ENCODE results near the gene TTC23L.
A peak's percentile ranks its signal among the peaks of the same experiment; 100 is the strongest.

Gene TTC23L

DNA sequence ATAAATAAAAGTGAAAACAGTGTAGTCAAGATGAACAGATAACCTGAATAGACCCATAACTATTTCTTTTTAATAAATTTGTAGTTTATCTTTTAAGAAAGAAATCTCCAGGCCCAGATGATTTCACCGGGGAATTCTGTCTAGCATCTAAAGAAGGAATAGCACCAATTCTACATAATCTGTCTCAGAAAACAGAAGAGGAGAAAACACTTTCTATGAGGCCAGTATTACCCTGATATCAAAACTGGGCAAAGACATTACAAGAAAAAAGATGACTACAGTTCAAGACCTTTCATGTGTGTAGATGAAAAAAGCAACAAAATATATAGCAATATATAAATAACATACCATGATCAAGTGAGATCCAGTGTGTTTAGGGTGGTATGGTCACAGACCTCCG lies 31.4 kb downstream of the TTC23L start:
- DNase-seq (ENCODE audit: low spot score), result no peak

DNA sequence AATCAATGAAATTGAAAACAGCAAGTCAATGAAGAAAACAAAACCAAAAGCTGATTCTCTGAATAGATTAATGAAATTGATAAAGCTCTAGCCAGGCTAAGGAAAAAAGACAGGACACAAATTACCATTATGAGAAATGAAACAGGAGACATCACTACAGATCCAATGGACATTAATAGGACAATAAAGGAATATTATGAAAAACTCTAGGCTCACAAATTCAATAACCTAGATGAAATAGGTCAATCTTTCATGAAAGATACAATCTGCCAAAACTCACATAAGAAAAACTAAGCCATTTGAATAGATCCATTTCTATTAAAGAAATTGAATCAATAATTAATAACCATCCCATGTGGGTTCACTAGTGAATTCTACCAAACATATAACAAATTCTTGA lies 37.3 kb downstream of the TTC23L start:
- no peak for DNase-seq (ENCODE audit: low spot score)

DNA sequence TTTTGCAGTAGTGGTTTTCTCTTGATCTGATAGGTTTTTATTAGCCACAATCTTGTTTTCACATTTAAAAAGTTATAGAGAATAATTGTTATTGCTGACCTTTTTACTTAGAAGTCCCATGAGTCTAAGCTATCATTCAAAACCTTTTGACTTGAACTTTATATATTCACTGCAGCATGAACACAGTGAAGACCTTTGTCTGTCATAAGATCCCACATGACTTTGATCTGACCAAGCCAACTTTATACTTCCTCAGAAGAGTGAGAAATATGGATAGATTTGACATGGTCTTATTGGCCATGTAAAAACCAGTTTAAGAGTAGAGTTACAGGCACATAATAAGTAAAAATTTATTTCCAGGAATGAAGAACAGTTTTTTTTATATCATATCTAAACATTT lies 42.3 kb downstream of the TTC23L start:
- DNase-seq (ENCODE audit: low spot score), result no peak

DNA sequence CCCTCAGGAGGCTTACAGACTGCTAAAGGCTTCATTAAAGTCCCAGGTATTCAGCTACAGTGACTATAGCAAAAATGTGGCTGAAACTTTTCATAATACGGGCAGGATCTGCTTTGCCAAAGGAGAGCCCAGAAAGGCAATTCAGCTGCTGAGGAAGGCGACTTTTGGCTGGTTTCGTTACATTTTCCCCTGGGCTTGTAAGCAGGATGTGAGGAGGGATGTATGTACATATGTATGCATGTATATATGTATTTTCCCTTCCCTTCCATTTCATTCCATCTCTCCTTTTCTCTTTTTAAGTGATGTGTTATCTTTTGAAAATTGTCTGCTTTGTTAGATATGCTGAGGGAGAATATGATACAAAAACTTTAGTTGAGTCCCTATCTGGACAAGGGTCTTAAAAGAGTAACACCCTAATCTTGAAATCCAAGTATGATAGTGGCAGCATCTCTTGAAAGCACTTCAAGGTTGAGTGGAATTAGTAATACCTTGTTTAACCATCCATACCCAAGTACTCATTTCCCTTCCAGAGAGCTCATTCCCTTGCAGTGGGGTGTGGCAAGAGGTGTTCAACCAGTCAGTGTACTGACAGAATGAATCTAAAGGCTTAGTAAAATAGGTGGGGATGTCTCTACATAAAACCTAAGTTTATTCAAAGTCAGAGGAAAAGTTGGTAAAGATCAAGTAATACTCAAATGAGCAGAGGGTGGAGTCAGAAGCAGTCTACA lies 47.6 kb downstream of the TTC23L start:
- no peak for DNase-seq (ENCODE audit: low spot score)

DNA sequence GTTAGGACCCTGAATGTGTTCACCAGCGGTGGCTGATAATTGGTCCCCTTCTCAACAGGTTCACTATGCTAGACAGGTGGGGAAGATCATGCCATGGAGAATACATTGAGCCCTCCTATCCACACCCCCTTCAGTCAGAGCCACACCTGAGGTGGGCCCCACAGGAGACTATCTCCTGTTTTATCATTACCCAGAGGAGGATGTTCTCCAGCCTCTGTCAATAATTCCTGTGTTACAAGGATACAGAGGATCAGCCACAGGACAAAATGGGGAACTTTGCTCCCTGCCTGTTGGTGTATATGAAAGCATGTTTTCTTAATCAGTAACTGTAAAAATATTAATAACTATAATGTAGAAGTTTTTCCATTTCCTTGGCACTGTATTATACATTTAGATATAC lies 50.4 kb downstream of the TTC23L start:
- DNase-seq (ENCODE audit: low spot score), result no peak

DNA sequence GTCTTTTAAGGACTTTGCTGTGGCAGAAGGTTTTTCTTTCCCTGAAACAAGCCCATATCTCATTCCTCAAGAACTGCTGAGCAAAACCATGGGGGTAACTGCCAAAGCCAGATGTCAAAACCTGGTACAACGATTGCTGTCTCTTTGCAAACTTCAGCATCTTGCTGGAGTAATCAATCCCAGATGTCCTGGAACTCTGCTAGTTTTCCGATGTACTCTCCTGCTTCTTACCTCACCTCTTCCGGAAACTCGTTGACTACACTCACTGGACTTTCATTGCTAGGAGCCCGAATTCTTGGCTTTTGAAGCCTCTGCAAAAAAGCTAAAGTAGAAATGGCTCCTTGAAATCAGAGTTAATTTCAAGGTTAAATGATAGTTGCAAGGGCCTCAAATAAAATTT lies 53.0 kb downstream of the TTC23L start:
- no peak for DNase-seq (ENCODE audit: low spot score)

DNA sequence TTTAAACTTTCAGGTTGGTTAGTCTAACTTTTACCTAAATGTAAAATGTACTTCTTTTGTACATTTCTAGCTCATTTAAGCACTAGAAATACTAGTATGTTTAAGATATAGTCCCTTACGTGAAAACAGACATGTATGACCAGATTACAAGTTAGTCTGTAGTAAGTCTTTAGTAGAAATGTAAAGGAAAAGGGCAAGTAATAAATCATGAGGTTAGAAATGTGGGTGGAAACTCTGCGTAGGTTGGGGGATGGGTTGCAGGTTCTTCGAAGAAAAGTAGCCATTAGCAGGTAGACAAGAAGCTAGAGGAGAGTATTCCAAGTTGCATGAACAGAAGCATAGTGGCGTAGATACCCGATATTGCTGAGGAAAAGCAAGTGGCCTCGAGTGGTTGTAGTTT lies 53.5 kb downstream of the TTC23L start:
- no peak for DNase-seq (ENCODE audit: low spot score)

DNA sequence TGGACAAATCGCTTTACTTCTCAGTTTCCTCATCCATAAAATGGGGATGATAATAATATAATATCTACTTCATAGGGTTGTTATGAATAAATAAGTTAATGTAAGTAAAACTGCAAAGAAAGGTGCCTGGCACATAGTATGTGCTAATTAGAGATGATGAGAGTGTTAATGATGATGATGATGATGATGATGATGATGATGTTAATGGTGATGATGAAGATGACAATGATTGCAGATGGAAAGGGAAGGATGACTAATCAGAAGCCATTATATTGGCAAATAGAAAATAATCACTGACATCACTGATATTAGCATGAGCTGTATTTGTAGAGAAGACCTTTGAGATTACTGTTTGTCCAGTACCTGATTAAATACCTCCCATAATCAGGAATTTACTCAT lies 55.8 kb downstream of the TTC23L start:
- DNase-seq (ENCODE audit: low spot score), result no peak

DNA sequence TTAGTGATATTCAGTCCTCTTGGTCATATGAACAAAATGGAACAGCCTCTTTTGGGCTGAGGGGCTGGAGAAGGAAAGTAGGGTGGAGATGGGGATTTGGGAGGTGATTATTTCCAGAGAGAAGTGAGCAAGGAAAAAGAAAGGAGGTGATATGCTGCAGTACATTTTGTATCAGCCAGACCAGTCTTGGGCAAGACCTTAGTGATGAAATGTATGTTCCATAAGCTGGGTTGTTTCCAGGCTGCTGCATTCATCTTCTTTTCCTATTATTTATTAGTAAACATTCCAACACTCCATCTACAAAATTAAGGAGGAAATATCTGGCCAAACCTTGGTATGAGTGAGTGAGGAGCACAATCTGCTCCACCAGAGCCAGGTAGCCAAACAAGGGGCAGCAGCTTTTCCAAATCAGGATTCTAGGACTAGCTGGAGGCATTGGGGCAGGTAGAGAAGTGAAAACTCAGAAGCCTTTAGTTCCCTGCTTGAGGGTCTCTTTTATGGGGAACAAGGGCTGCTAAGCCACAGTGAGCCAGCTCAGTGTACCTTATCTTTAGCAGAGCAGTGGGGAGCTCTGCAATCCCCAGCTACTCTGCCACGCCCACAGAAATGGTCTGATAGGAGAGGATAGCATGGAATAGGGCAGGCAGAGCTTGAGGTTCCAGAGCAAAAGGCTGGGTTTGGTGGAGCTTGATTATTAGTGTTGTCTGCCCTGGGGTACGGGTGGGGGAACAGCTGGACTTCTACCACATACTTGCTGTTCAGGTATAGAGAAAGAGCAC lies 56.9 kb downstream of the TTC23L start:
- DNase-seq (ENCODE audit: low spot score), result no peak

DNA sequence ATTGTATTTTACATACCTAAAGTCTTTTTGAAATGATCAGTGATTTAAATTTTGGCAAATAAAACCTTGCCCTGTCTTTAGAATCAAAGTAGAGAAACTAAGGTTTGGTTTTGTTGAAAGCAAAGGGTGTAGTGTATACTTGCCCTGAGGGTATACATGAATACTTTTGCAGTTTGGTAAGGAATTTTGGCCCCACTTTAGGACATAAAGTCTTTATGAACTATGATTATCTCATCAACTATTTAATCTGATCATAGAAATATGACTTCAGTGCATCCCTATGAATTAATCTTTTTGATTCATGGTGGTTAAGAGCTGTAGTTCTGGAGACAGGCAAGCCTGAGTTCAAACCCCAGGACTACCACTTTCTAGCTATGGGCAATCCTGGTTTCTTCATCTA lies 58.7 kb downstream of the TTC23L start:
- no peak for DNase-seq (ENCODE audit: low spot score)

DNA sequence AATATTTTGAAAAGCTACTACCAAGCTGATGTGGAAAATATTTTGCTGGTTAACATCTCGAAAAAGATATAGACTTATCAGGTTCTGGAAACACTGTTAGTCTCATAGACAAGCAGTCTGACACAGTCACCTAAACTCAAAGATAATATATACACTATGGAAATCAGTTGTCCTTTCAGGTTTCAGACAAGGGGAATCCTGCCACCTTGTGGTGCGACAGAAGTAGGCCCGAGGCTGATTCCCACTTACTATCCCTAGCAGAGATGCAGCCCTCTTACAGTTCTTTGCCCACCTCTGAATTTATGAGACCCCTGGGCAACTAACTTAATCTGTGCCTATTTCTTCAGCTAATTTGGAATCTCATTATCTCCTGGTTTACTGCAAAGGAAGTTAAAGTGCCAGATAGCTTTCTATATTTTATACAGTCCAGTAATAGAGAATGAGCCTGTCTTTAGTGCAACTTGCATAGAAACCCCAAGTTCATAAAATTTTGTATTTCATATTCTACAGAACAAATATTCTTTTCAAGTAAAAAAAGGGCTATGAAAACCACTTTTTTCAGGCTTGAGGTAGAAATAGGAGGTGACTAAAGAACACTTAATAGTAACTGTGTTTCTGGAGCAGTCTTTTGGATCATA lies 59.4 kb downstream of the TTC23L start:
- peak; percentile 69 for DNase-seq (ENCODE audit: low spot score)

DNA sequence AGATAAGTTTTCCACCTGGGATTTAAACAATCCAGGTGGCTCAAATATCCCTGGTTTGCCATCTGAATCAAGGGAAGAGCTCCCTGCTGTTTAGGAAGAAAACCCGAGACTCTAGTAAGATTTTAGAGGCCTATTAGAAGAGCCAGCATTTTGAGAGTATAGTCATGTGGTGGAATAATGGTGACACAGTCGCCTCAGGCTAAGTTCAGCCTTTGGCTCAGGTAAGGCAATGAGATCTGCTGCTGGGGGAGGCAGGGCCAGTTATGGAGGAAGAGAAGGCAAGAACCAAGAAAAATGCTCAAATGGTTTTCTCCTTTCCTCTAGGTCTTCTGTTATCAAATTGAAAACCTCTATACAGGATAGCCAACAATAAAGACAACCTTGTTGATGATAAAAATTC lies 60.1 kb downstream of the TTC23L start:
- no peak for DNase-seq (ENCODE audit: low spot score)

DNA sequence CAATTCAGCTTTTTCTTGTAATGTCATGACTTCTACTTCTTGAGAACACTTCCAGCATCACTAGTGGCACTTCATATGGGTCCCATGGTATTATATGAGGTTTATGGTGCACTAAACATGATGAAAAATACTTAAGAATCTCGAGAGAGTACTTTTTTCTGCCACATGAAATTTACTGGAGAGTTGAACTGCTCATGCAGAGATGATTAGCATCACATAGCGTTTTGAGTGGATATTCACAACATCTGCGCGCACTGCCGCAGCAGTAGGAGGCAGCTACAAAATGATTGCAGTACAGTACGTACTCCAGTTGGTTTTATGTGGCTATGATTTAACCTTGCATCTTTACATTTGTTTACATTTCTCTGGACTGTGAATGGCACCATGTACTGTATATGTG lies 61.7 kb downstream of the TTC23L start:
- no peak for DNase-seq (ENCODE audit: low spot score)

DNA sequence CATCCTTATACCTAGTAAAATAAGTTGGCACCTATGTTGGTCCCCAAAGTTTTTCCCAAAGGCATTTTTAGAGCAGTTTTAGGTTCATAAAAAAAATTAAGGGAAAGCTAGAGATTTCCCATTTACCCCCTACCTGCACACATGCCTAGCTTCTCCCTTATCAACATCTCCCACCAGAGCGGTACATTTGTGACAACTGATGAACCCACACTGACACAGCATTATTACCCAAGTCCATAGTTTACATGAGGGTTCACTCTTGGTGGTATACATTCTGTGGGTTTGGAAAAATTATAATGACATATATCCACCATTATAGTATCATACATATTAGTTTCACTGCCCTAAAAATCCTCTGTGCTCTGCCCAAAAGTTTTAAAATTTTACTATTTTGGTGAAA lies 64.3 kb downstream of the TTC23L start:
- DNase-seq (ENCODE audit: low spot score), result no peak

DNA sequence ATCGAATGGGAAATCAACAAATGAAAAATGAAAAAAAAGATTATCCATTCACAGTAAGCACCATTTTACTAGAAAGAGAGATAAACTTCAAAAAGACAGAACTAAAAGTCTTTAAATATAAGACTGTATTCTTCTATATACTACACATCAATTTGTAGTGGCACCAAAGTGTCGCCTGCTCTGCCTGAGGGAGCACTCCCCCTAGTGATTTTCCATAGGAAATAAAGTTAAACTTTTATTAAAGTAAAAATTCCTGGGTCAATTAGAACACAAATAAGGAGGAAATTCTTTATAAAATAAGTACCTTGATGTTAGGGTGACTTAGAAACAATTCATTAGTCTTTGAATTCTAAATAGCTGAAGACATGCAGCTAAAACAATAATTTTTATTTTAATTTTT lies 66.6 kb downstream of the TTC23L start:
- peak; percentile 29 for DNase-seq (ENCODE audit: low spot score)

DNA sequence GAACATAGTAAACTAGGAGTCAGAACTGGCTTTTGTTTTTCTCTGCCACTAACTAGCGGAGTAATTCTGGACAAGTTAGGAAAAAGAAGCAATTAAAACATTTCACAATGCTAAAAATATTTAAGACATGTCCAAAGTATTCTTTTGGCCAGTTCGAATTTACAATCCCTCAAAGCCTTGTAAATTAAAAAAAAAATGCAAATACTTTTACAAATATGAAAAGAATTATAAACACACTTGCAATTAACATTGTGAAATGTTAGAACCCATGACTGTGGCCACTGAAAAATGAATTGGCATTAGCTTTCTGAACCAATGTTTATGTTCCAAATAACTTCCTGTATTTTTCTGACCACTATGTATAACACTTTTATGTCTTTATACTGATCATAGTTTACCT lies 74.1 kb downstream of the TTC23L start:
- no peak for DNase-seq (ENCODE audit: low spot score)

DNA sequence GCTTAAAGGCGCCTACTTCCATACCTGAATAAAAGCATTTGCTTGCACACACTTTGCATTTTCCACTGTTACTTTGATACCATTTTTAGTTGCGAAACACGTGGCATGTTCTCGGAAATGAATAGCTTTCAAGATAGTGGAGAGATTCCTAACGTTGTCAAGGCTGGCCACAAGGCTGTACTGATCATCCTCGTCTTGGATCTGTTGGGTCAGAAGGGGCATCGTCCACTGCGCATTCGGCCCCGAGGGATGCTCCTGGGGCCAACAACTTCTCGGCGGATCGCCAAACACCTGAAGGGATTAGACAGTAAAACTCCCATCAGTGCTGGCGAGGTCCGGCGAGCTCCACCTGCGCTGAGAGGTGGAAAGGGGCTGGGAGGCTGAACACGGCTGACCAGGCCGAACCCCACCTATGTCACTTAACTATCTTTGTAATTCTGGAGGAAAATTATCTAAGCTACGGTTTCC lies 75.7 kb downstream of the TTC23L start:
- DNase-seq (ENCODE audit: low spot score), result peak; percentile 26

DNA sequence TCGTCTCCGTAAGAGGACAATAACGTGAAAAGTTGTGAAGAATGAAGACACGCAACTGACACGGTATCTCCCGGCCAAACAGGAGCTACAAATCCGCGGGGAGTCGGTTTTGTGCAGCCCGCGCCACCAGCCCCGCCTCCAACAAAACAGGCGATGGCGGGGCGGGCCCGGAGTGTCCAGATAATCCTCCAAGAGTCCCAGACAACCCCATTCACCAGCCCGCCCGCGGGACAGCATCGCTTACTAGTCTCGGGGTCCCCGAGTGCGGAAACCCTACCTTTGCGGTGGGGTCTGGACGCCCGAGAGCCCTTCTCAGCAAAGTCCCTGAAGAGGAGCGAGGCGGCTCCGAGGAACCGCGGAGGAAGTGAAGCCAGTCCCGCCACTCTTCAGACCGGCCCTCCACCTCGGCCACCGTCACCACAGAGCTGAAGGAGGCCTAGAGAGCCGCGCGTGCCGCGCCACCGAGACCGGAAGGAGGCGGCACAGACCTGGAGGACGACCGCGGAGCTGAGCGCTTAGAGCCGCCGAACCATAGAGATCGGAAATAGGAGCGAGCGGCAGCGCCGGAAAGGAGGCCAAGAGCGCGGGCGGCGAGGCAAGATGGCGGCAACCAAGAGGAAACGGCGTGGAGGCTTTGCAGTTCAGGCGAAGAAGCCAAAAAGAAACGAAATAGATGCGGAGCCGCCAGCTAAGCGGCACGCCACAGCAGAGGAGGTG lies 76.3 kb downstream of the TTC23L start, which contains the start of the genes BRIX1 and RAD1:
Gene BRIX1, plus strand, starts transcription at position 573 of the 717 bp plus-strand sequence. Its CDS starts 28 bp downstream, at position 601.
Gene RAD1, minus strand, starts transcription at position 366 of the 717 bp plus-strand sequence. CDS start 612 bp downstream, outside the sequence.
- peak; percentile 90 for DNase-seq (ENCODE audit: low spot score)

DNA sequence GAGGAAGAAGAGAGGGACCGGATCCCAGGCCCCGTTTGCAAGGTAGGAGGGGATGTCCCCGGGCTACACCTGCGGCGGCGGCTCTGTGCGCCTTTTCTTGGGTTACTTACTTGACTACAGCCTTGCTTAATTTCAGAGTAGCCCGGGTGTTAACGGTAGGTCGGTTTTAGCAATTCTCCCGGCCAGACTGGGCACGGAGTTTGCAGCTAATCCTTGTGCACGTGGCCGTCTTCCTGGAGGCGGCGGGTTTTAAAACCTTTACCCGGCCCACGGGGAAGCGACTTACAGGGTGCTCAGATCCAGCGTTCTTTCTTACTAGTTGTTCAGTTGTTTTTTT lies 76.9 kb downstream of the TTC23L start:
- no peak for DNase-seq (ENCODE audit: low spot score)

DNA sequence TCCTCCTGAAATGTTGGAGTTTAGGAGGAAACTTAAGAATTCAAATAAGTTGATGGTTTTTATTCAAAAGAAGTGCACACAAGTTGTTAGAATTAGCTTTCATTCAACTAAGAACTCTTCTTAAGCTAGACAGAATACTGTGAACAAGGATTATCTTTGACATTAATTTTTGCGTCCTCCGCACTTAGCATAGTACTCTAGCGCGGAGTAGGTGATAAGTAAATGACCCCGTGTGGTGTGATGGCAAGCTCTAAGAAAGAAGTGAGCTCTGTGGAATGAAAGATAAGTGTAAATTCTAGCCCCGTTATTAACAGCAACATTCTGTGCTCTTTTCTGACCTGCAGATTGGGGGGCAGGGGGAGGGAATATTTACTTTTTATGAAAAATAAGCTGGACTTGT lies 77.6 kb downstream of the TTC23L start:
- DNase-seq (ENCODE audit: low spot score), result no peak

DNA sequence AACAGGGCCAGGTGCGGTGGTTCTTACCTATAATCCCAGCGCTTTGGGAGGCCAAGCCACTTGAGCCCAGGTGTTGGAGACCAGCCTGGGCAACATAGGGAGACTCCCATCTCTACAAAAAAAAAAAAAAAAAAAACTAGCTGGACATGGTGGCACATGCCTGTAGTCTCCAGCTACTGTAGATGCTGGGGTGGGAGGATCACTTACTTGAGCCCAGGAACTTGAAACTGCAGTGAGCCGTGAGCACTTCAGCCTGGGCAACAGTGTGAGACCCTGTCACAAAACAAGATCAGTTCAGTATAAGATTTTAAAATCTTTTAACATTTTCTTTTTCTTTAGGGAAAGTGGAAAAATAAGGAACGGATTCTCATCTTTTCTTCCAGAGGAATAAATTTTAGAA lies 79.1 kb downstream of the TTC23L start:
- DNase-seq (ENCODE audit: low spot score), result no peak

DNA sequence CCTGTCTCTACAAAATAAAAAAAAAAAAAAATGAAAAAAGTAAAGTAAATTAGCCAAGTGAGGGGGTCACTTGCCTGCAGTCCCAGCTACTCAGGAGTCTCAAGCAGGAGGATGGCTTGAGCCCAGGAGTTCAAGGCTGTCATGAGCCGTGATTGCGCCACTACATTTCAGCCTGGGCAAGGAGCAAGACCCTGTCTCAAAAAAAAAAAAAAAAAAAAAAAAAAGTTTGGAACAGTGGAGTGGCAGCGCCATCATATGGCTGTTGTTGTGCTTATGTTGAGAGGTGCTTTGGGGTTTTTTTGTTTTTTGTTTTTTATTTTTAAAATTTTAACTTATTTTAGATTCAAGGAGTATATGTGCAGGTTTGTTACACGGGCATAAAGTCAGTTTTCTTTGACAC lies 80.1 kb downstream of the TTC23L start:
- DNase-seq (ENCODE audit: low spot score), result no peak

All from iPS-NIHi11 (cell line).